Measurements from ENCODE around the gene SEMA5A.

SEMA5A gene

GRCh38 chr5:9268226-9268625, 277.6 kb downstream of the SEMA5A start:
- no peak for DNase-seq (ENCODE audit: low spot score)

DNA sequence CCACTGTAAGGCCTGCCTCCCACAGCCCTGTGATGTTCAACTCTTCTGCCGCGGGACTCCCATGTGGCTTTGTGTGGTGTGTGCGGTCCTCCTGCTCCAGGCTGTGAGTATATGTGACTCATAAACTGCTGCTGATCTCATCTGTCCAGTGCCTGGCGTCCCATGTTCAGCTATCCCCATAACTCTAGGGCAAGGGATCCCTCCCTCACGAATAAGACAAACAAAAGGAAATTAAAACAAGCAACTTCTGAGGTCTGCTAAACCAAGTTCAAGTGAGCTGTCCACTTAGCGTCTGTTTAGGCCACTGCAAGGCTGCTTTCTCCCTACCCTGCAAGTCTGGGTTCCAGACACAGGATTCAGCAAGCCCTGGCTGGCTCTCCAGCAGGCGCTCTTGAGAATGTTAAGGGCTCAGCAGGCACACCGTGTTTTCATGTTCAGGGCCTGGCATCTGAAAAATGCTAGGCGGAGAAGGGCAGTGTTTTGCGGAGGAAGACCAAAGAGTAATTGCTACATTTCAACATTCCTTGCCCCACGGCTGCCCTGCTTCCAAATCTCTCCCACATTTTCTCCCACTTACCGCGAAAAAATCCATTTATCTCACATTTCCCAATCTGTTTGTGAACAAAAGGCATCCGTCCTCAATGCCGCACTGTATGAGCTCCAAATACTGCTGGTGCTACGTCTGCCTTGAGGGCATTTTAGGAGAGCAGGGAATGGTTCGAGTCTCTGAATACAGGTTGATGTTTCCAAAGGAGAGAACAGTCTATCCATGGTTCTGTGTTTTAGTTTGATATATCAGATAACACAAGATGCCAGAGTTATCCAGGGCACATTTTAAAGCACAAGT, 280.2 kb downstream of the SEMA5A start:
- in situ Hi-C loops (cut with MboI; ENCODE audit: low pct_unique_long_range_greater_than_20kb, low sequenced_read_pairs, unreplicated experiment) = no loop called here
- TF ChIP-seq, protein P1, sequence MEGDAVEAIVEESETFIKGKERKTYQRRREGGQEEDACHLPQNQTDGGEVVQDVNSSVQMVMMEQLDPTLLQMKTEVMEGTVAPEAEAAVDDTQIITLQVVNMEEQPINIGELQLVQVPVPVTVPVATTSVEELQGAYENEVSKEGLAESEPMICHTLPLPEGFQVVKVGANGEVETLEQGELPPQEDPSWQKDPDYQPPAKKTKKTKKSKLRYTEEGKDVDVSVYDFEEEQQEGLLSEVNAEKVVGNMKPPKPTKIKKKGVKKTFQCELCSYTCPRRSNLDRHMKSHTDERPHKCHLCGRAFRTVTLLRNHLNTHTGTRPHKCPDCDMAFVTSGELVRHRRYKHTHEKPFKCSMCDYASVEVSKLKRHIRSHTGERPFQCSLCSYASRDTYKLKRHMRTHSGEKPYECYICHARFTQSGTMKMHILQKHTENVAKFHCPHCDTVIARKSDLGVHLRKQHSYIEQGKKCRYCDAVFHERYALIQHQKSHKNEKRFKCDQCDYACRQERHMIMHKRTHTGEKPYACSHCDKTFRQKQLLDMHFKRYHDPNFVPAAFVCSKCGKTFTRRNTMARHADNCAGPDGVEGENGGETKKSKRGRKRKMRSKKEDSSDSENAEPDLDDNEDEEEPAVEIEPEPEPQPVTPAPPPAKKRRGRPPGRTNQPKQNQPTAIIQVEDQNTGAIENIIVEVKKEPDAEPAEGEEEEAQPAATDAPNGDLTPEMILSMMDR (IDR thresholded peaks at IDR 0.05; ENCODE audit: extremely low read depth, insufficient read depth, missing control alignments) = no peak
- DNase-seq (ENCODE audit: low spot score) = no peak

More at GRCh38 chr5:9268226-9268625, 277.6 kb downstream of the SEMA5A start:
- TF ChIP-seq, protein P1 (IDR thresholded peaks at IDR 0.05; ENCODE audit: extremely low read depth, insufficient read depth, missing control alignments) = no peak
- in situ Hi-C loops (cut with MboI; ENCODE audit: low pct_unique_long_range_greater_than_20kb, low sequenced_read_pairs, unreplicated experiment) = no loop called here

DNA sequence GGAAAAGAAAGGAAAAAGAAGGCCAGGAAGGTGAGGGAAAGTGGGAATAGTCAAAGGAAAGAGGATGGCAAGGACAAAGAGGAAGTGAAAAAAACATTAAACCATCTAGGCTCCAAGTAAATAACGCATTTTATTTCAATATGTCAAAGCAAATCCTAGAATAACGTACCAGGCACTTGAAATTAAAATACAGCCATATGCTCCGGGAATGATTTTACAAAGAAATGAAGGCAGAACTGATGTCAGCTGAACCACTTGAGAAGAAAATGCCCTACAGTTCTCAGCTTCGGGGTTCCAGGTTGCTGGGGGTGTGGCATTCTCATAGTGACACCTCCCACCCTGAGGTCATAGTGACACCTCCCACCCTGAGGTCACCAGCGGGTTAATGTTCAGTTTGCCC, 281.6 kb downstream of the SEMA5A start:
- in situ Hi-C loops (cut with MboI; ENCODE audit: low pct_unique_long_range_greater_than_20kb, low sequenced_read_pairs, unreplicated experiment) = no loop called here
- no peak for DNase-seq (ENCODE audit: low spot score)
- TF ChIP-seq, protein P1 (IDR thresholded peaks at IDR 0.05; ENCODE audit: extremely low read depth, insufficient read depth, missing control alignments) = no peak

DNA sequence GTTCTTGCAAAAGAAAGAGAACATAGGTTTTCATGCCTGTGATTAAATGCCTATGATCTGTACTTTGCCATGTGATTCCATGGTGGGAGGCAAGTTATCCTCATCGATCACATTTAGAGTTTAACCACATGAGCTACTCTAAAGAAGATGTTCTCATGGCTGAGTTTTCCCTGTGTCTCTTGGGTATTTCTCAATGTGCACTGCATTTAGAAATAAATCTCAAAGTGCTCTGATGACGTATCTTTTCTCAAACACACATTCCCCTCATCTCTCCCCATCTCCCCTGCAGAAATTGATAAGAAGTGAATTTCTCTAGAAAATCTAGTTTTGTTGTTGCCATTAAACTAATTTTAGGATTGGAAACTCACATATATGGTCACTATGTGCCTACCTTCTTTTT, 282.2 kb downstream of the SEMA5A start:
- no peak for DNase-seq (ENCODE audit: low spot score)
- TF ChIP-seq, protein P1 (IDR thresholded peaks at IDR 0.05; ENCODE audit: extremely low read depth, insufficient read depth, missing control alignments) = no peak
- in situ Hi-C loops (cut with MboI; ENCODE audit: low pct_unique_long_range_greater_than_20kb, low sequenced_read_pairs, unreplicated experiment) = no loop called here

GRCh38 chr5:9251379-9251980, 294.4 kb downstream of the SEMA5A start:
- no peak for DNase-seq (ENCODE audit: low spot score)
- TF ChIP-seq, protein P1 (IDR thresholded peaks at IDR 0.05; ENCODE audit: extremely low read depth, insufficient read depth, missing control alignments) = no peak
- in situ Hi-C loops (cut with MboI; ENCODE audit: low pct_unique_long_range_greater_than_20kb, low sequenced_read_pairs, unreplicated experiment) = no loop called here

DNA sequence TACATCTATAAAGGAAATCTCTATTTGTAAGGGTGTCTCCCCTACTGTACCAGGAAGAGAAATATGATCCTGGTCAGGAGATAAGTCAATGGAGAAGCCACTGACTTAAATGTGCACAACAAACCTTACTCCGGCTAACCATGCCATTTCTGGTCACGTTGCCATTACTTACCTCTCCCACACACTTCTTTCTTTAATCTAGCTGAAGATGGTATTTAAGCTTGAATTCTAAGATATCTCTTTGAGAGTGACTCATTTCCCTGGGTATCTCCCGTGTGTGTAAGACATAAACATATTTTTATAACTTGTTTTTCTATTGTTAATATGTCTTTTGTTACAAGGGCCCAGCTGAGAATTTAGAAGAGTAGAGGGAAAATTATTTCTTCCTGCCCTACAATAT, 296.6 kb downstream of the SEMA5A start:
- in situ Hi-C loops (cut with MboI; ENCODE audit: low pct_unique_long_range_greater_than_20kb, low sequenced_read_pairs, unreplicated experiment) = no loop called here
- DNase-seq (ENCODE audit: low spot score) = no peak
- TF ChIP-seq, protein P1 (IDR thresholded peaks at IDR 0.05; ENCODE audit: extremely low read depth, insufficient read depth, missing control alignments) = no peak

Data from GM13977 (cell line).